Stimulated activated CD8-positive, alpha-beta memory T cell treated with anti-CD3 and anti-CD28 coated beads, Interleukin-4, amount 100 ng/mL, for 24 hours (primary cell): ENCODE data around the gene GRK2.
A peak's percentile ranks its signal among the peaks of the same experiment; 100 is the strongest.
"Not testable (repeated sequence)": the region's sequence is repeated elsewhere in the genome, so short reads cannot be mapped to it uniquely, and the experiment has no call there.

Source experiments
- DNase-seq: peaks from one replicate; pipeline ENCODE4 v3.0.0-alpha.2; 2020; ENCODE audit warnings: low read depth

GRK2 gene

DNA sequence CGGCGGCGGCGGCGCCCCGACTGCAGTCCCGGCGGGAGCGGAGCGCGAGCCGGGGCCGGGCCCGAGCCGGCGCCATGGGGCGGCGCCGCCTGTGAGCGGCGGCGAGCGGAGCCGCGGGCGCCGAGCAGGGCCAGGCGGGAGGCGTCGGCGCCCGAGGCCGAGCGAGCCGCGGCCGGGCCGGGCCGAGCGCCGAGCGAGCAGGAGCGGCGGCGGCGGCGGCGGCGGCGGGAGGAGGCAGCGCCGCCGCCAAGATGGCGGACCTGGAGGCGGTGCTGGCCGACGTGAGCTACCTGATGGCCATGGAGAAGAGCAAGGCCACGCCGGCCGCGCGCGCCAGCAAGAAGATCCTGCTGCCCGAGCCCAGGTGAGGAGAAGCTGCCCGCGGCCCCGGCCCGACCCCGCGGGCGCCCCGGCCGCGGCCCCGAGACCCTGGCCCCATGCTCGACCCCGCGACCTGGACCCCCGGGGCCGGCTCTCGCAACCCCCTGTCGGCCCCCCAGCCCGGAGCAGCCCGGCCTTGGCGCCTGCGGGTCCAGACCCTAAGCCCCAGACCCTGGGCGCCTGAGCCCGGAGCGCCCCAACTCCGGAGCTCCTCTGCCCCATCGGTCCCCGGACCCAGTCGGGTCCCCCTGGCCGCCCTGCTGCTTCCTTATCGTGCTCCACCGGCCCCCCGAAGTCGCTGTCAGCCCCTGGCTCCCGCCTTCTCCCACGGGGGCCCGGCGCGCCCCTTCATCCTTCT lies at the start of gene GRK2:
Gene GRK2 (plus strand): TSS at position 25 of the 739 bp plus-strand sequence. CDS start 227 bp downstream, at position 252.
- no peak for DNase-seq

DNA sequence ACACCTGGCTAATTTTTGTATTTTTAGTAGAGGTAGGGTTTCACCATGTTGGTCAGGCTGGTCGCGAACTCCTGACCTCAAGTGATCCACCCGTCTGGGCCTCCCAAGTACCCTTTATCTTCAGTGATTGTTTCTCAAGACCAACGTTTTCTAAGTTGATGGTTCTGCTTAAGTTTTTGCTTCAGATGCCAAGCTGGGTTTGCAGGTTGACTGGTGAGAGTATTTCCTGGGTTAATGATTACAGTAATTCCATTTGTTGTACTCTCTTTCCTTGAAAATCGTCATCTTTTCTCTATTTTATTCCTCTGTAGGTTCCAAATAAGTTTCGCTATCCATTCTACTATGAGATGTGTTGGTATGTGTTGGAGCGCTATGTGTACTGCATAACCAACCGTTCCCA lies 38.5 kb upstream of the GRK2 start:
- DNase-seq: no peak

DNA sequence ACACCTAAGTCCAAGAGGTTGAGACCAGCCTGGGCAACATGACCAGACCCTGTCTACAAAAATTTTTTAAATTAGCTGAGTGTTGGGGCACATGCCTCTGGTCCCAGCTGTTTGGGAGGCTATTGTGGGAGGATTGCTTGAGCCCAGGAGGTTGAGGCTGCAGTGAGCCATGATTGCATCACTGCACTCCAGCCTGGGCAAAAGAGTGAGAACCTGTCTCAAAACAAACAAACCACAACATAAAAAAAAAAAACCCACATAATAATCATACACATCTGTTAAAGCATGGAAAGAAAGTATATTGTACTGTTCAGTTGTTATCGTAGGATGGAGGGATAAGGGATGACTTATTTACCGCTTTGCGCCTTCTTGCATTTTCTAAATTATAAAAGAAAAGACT lies 35.9 kb upstream of the GRK2 start:
- DNase-seq: no peak

DNA sequence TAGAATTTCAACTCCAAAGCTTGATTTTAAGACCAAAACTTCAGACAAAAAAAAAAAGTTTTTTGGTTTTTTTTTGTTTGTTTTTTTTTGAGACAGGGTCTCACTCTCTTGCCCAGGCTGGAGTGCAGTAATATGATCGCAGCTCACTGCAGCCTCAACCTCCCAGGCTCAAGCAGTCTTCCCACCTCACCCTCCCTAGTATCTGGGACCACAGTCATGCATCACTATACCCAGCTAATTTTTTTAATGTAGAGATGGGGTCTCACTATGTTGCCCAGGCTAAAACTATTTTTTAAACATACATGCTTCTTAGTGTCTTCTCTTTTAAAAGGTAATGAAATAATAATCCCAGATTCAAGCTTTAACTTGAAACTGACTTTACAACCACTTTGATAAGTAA lies 35.4 kb upstream of the GRK2 start:
- DNase-seq: no peak

DNA sequence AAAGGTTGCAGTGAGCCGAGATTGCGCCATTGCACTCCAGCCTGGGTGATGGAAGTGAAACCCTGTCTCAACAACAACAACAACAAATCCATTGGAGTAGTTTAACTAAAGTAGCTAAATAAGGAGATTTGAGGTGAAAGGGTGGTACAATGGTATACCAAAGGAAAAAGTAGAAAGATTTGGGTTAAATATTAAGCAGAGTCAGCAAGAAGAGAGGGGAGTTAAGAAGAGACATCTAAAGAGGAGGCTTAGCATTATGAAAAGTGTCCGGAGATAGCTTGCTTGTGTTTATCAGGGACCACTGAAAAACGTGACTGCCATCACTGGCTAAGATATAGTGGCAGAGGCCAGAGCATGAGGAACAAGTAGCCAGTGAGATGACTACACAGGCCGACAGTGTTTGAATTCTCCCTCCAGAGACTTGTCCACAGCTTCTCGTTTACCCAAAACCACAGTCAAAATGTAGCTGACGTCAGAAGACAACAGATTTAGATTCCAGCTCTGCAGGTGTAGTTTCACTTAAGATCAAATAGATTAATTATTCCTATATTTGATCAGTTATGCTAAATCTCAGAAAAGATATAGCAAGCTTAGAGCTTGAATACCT lies 32.6 kb upstream of the GRK2 start:
- no peak for DNase-seq

DNA sequence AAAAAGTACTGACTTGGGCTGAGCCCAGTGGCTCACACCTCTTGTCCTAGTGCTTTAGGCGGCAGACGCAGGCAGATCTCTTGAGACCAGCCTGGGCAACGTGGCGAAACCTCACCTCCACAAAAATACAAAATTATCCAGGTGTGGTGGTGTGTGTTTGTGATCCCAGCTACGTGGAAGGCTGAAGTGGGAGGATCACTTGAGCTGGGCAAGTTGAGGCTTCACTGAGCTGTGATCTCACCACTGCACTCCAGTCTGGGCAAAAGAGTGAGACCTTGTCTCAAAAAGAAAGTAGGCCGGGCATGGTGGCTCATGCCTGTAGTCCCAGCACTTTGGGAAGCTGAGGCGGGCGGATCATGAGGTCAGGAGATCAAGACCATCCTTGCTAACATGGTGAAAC lies 31.7 kb upstream of the GRK2 start:
- DNase-seq: not testable (repeated sequence)

DNA sequence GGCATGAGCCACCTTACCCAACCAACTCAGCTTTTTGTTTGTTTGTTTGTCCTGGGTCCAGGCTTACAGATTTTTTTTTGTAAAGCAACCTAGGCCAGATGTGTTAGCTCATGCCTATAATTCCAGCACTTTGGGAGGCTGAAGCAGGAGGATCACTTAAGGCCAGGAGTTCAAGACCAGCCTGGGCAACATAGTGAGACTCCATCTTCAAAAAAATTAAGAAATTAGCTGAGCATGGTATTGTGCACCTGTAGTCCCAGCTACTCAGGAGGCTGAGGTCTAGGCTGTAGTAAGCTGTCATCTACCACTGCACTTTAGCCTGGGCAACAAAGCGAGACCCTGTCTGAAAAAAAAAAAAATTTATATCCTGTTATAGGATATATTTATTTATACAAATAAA lies 28.7 kb upstream of the GRK2 start:
- no peak for DNase-seq

DNA sequence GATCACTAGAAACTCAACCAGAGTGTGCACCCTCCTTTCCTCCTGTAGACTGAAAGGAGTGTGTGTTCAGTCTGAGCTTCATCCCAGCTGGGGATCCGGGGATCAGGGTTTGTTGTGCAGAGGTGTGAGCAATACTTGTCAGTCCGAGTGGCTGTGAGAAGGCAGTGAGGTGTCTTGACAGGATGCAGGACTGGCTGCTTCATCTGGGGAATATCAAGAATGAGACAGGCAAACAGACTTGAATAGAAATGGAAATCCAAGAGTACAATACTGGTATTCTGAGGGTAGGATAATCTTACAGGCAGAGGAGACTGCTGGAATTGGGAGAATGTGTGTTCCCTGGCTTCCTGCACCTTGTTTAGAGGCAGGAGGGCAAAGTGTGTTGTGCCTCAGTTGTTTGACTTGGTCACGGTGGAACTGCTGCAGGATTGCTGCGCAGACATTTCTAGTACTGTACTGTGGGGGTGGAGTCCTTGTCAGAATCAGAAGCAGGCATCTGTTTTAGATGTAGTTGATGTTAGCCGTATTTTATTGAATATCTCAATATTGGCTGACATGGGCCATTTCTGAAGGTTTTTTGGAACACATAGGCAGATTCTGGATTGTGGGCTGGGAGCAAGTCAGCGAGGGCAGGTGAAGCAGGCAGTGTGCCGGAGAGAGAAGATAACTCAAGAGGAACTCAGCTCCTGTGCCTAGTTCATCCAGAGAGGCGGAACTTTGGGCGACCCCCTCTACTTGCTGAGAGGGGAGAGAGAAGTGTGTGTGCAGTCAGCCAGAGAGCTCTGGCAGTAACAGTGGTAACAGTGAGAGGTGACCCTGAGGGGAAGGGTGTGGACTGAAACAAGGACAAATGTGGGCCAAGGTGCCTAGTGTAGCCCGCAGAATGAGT lies 27.1 kb upstream of the GRK2 start:
- no peak for DNase-seq

DNA sequence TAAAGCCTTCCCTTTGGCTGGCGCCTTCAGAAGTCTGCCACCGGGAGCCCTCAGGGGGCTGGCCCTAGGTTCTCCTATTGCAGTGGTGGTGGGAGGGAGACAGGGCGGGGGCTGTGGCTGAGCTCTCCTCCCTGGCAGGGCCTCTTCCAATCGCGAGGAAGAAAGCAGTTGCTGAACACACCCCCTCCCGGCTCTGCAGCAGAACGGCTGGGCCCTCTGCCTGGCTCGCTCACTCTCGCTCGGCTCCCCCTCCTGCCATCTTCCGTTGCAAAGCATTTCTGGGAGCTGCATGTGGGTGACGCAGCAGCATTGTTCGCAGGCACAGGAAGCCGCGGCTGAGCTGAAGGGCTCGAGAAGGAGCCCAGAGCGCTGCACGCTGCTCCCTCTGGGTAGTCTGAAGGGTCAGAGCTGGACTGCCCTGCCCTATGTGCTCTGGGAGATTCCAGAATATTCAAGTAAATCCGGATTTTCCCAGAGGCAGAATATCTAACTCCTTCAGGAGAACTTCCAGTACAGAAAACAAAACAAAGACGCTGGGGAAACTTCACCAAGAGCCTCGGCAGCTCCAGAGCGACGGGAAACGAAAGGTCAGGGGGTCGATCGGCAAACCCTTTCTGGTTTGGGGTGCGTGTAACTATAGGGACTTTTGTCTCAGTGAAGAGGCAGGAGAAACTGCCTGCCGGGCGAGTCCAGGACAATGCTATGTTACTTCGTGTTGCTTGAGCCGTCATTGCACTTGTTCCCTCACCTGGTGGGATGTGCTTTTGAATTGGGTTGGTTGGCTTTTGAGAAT lies 26.3 kb upstream of the GRK2 start:
- peak; percentile 92 for DNase-seq

DNA sequence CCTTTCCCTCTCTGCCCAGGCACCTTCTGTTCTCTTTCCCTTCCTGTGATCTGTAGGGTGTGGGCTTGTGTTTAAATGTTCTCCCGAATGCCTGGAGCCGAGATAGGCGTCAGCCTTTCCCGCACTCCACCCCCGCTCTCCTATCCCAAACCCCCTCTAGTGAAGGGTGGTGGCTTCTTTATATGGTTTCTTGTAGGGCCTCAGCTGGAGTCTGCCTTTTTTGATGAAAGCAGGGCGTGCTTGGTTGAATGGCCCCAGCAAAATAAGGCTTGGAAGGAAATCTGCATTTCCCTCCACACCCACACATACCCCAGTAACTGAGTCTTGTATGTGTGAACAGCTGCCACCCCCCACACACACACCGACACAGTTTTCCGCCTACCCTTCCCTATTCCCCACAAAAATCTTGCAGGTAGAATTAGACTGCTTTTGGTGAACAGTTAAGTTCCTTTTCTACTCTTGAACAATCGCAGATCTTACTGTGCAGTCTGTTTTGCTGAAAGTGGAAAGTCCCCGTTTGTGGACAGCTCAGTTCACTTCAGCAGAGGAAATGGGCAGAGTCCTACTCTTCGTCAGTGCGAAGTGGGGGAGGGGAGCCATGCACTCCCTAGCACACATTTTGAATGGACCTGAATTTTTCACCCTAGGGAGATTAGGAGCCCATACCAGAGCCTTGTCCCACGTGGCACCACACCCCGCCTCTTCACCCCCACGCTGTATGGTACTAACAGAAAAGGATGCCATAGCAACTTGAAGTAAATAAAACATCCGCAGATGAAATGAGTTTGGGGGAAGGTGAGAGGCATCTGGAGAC lies 25.5 kb upstream of the GRK2 start:
- DNase-seq: peak; percentile 68

DNA sequence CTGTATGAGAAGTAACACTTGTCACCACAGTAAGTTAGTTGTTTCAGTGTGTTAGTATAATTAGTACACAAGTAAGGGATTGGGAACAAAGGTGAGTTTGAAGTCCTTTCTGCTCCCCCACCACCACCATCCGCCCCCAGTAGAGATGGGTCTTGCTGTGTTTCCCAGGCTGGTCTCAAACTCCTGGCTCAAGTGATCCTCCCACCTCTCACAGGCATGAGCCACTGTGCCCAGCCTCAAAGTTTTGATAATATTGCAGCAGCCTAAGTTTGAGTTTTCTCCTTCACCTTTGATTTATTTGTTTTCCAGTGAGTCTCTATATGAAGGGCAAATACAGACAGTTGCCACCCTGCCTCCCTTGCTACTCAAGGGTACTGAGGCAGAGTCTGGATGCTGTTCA lies 23.7 kb upstream of the GRK2 start:
- no peak for DNase-seq

DNA sequence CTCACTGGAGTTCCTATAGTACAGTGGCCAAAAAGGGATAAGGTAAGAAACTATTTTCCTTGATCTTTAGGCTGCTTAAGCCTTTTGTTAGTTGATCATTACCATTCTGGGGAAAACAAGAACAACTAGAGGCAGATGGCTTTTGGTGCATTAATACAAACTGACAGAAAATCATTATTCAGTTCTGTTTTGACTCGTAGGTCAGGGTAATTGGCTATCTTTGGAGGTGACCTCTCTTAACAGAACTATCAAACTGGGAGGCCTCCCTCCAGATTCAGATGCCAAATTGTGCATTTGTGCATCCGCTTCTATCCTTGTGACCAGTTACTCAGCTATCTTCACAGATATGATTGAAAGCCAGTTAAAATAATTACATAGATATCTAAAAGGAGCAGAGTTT lies 23.2 kb upstream of the GRK2 start:
- no peak for DNase-seq

DNA sequence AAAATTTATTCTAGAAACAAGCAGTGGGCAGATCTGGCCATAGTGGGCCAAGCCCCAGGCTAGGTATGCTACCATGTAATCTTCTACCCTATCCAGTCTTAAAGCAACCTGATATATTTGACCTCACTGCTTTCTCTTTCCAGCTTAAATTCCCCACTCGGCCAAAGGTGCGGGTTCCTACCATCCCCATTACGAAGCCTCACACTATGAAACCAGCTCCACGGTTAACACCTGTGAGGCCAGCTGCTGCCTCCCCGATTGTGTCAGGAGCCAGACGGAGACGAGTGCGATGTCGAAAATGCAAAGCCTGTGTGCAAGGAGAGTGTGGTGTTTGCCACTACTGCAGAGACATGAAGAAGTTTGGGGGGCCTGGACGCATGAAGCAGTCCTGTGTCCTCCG lies 21.2 kb upstream of the GRK2 start:
- DNase-seq: no peak

DNA sequence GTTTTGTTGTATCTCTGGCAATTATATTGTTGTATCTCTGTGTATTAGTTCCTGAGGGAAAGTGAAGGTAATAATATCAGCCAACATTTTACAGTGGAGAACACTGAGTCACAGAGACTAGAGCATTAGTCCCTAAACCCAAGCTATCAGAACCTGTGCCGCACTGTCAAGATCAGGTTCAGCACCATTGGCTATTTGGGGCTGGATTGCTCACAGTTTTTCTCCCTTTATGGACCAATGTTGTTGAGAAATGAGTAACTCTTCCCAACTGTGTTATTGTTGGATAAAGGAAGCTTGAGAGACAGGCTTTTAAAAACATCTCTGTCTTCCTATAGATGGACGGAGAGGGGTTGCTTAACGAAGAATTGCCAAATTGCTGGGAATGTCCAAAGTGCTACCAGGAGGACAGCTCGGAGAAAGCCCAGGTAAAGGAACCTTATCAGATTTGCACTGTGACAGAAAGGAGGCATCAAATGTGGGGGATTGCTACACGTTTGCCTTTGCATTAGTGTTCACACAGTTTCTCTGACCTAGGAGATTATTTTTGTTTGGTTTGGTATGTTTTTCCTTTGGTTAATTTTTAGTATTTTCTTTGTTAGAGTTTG lies 18.2 kb upstream of the GRK2 start:
- DNase-seq: no peak

DNA sequence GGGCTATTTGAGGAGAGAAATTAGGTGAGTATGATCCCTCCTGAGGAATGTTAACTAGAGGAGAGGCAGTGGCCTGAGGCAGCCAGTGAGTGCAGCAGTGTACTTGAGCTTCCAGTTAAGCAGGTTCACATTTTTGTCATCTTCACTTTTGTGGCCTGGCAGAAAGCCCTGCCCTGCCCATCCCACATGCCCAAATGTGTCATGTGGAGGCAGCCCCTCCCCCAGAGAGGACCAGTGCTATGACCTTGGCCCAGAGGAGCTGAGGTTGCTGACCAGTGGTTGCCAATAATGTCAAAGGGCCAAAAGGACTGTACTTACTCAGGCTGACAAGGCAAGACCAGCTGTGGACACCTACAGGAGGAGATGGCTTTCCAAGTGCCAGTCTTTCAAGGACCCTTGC lies 17.6 kb upstream of the GRK2 start:
- no peak for DNase-seq

DNA sequence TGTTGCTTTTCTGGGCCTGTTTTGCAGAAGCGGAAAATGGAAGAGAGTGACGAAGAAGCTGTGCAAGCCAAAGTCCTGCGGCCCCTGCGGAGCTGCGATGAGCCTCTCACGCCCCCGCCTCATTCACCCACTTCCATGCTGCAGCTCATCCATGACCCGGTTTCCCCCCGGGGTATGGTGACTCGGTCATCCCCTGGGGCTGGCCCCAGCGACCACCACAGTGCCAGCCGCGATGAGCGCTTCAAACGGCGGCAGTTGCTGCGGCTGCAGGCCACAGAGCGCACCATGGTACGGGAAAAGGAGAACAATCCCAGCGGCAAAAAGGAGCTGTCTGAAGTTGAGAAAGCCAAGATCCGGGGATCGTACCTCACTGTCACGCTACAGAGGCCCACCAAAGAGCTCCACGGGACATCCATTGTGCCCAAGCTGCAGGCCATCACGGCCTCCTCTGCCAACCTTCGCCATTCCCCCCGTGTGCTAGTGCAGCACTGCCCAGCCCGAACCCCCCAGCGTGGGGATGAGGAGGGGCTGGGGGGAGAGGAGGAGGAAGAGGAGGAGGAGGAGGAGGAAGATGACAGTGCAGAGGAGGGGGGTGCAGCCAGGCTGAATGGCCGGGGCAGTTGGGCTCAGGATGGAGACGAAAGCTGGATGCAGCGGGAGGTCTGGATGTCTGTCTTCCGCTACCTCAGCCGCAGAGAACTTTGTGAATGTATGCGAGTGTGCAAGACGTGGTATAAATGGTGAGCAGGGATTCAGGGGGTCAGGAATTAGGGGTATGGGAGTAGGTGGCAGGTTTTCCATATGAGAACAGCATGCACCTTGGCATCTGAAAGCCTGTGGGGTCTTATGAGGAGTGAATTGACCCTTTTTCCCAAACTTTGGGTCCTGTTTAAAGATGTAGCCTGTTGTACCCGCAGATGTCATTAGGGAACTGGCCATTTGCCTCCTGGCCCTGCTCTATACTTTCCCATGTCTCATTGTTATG lies 15.9 kb upstream of the GRK2 start:
- DNase-seq: no peak

DNA sequence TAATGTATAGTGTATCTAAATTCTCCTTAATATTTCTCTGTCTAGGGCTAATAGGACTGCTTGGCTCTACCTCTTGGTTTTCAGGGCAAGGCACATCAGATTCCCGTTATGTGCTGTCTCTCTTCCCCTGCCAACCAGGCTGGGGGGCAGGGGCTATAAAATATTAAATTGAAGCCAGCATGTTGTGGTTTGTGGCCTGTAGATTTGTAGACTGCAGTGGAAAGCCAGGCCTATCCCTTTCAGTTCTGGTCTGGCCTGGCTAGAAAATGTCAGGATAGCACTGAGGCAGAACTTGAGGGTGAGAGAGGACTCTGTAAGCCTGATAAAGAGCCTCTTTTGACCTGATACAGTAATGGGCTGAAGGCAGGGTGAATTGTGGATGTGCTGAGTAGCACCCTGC lies 14.4 kb upstream of the GRK2 start:
- DNase-seq: no peak

DNA sequence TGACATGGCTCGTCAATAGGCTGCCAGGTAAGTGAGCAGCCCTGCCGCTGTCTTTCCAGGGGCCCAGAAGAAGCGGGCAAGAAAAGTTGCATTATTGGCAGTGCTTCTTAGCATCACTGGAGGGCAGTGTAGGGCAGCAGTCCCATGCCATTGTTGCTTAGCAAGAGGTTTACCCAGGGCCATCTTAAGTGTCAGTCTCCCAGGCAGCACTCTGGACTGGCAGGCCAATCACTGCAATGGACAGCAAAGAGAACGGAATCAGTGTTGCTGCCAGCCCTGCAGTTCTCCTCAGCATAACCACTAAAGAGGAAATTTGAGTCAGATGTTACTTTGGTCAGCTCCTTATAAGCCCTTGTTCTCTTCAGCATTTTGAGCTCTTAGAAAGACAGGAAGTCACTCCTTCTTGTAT lies 13.4 kb upstream of the GRK2 start:
- DNase-seq: no peak

DNA sequence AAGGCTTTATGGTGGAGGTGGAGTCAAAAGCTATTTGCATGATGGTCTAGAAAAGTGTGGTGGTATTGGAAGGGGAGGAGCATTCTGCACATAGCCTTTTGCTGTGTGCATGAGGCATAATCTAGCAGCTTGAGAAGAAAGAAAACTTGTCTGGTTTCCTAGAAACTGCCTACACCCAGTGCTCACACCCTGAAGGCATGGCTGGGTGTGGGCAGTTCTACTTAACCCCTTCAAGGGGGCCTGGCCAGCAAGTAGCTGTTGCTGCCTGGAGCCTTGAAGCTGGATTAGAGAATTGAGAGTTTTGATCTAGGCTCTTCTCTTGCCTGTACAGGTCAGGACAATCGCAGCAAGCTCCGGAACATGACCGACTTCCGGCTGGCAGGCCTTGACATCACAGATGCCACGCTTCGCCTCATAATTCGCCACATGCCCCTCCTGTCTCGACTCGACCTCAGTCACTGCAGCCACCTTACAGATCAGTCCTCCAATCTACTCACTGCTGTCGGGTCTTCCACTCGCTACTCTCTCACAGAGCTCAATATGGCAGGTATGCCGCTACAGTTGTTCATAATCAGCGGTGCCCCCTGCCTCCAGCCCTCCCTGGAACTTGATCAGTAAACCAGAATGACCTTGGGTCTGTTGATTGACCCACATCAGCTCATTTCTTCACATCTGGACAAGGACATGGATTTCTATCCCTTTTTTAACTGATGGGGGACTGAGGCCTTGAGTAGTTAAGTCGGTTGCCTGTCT lies 12.2 kb upstream of the GRK2 start:
- DNase-seq: no peak
